IPS-18a (cell line): ENCODE measurements around the gene RFLNA.

Experiments
- H3K27ac ChIP-seq: one replicate; pipeline ENCODE4 v1.5.1; 2013; ENCODE audit warnings: low read length
- H3K27me3 ChIP-seq: one replicate; pipeline ENCODE4 v1.6.1; 2013; ENCODE audit warnings: mild to moderate bottlenecking, low read length; ENCODE audit not compliant: control insufficient read depth, insufficient read depth
- H3K36me3 ChIP-seq: one replicate; pipeline ENCODE4 v1.6.1; 2013; ENCODE audit warnings: low read depth, low read length; ENCODE audit not compliant: control insufficient read depth
- H3K4me1 ChIP-seq: one replicate; pipeline ENCODE4 v1.6.1; 2013; ENCODE audit warnings: low read depth, low read length; ENCODE audit not compliant: control insufficient read depth
- H3K4me3 ChIP-seq: one replicate; pipeline ENCODE4 v1.5.1; 2013; ENCODE audit warnings: low read length
- H3K9ac ChIP-seq: one replicate; pipeline ENCODE4 v1.6.1; 2013; ENCODE audit warnings: mild to moderate bottlenecking, low read length, moderate library complexity
- H3K9me3 ChIP-seq: one replicate; pipeline ENCODE4 v1.6.1; 2013; ENCODE audit warnings: low read depth, low read length; ENCODE audit not compliant: control insufficient read depth

RFLNA gene

DNA sequence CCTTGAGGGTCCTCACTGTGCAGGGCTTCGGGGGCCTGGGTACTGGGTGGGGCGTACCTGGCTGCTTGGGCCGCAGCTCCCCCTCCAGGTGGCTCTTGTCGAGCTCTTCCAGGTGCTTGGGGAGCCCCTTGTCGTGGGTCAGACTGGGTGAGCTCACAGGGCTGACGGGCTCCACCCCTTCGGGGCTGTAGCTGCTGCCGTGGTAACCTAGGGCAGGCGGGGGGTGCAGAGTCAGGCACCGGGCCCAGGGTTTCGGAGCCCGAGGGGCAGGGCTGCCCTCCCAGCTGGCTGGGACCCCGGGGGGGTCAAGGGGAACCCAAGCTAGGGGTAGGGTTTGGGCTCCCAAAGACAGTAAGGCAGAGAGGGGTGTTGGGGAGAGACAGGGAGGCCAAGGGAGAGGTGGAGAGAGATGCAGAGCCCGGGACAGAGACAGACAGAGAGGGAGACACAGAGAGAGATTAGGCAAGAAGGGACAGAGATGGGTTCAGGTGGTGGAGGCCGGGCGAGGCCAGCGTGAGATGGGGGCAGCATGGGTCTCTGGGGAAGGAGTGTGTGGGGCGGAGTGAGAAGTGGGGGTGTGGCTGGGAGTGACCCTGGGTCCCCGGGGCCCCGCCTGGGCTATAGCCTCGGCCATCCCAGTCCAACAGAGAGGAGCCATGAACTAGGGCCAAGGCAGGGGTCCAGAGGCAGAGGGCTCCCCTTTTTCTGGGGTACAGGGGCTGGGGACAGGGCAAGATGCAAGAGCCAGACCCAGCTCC, 40.7 kb downstream of the RFLNA start:
- Histone ChIP-seq H3K4me1 (no peaks in the 10 kb centered on the region), H3K27ac (no peak overlapping the region), H3K9me3 (no peaks in the 10 kb centered on the region), H3K9ac (no peak overlapping the region), H3K4me3 (no peak overlapping the region), H3K36me3 (peaks cover 32% of the 10 kb centered on the region), H3K27me3 (no peaks in the 10 kb centered on the region)

DNA sequence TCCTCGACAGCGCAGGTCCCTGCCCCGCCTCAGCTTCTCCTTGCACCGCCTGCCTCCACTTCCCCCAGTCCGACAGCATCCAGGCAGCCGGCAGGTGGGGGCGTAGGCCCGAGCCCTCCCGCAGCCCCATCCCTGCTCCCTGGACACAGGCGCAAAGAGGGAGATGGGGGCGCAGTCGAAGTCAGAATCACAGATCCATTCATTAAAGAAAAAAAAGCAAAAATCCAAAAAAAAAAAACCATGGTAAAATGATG, 41.2 kb downstream of the RFLNA start:
- no peaks in the 10 kb centered on the region for H3K27me3 ChIP-seq
- H3K4me3 ChIP-seq, result no peak overlapping the region
- no peak overlapping the region for H3K27ac ChIP-seq
- no peaks in the 10 kb centered on the region for H3K9me3 ChIP-seq
- no peaks in the 10 kb centered on the region for H3K4me1 ChIP-seq
- H3K36me3 ChIP-seq, result peaks cover 34% of the 10 kb centered on the region
- H3K9ac ChIP-seq, result no peak overlapping the region

DNA sequence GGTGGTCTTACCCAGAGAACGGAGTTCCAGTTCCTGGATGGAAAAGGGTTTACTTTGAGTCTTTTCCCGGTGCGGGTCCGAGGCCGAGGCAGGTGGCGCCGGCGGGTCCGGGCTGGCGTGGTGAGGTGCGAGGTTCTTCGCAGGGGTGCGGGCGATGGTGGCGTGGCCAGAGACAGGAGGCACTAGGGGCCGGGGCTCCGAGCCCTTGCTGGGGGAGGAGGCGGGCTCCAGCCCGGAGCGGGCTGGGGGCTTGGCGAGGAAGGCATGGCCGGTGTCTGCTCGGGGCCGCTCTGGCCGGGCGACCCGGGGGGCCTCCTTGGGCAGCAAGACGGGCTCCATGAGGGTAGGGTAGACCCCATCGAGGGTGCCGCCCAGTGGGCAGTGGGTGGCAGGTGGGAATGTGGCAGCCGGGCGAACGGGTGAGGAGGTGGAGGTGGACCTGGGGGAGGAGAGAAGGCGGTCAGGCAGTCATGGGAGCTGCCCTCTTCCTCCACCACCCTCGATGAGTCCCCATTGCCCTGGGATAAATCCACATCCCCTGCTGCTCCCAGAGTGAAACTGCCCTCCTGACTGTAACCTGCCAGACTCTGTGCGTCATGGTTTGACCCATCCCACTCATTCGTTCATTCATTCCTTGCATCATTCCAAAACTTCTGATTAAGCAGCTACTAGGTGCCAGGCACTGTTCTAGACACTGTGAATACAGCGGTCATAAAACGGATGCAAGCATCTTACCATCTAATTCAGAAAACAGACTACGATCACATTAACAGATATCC, 42.0 kb downstream of the RFLNA start:
- H3K27ac ChIP-seq, result no peak overlapping the region
- peaks cover 28% of the 10 kb centered on the region for H3K36me3 ChIP-seq
- H3K9me3 ChIP-seq, result no peaks in the 10 kb centered on the region
- no peaks in the 10 kb centered on the region for H3K27me3 ChIP-seq
- H3K4me1 ChIP-seq, result no peaks in the 10 kb centered on the region
- no peak overlapping the region for H3K4me3 ChIP-seq
- no peak overlapping the region for H3K9ac ChIP-seq

DNA sequence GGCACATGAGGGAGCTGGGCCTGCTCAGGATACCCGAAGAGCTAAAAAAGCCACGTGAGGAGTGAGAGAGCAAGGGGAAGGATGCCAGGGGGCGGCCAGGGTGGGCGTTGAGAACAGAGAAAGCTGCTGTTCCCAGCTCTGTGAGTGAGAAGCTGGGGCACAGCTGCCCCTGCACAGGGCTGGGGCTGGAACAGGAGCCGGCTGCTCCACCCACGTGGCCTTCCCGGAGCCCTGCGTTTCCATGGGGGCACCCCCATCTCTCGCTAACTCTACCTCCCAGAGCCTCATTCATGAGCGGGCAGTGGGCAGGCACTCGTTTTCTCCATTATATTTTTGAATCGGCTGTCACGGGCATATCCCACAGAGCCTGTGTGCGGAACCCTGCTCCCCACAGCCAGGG, 42.7 kb downstream of the RFLNA start:
- Histone ChIP-seq H3K27me3 (no peaks in the 10 kb centered on the region), H3K4me3 (no peak overlapping the region), H3K27ac (no peak overlapping the region), H3K9me3 (no peaks in the 10 kb centered on the region), H3K36me3 (peaks cover 25% of the 10 kb centered on the region), H3K4me1 (no peaks in the 10 kb centered on the region), H3K9ac (no peak overlapping the region)

DNA sequence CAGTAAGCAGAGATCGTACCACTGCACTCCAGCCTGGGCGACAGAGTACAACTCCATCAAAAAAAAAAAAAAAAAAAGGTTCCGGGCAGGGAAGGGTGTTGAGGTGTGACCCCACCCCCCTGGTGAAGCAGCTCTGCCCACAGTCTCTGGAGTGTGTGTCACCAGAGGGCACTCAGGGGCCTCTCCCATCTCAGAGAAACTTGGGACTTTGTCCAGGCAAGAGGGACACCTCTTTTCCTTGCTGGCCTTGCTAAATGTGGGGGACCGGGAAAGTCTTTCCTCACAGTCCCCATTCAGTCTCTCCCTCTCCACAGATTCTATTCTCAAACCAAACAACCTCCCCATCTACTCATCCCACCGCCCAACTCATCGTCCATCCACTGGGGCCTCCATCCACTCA, 43.6 kb downstream of the RFLNA start:
- no peaks in the 10 kb centered on the region for H3K9me3 ChIP-seq
- H3K4me3 ChIP-seq, result no peak overlapping the region
- no peaks in the 10 kb centered on the region for H3K27me3 ChIP-seq
- H3K27ac ChIP-seq, result no peak overlapping the region
- H3K36me3 ChIP-seq, result peaks cover 33% of the 10 kb centered on the region
- no peak overlapping the region for H3K9ac ChIP-seq
- H3K4me1 ChIP-seq, result no peaks in the 10 kb centered on the region

DNA sequence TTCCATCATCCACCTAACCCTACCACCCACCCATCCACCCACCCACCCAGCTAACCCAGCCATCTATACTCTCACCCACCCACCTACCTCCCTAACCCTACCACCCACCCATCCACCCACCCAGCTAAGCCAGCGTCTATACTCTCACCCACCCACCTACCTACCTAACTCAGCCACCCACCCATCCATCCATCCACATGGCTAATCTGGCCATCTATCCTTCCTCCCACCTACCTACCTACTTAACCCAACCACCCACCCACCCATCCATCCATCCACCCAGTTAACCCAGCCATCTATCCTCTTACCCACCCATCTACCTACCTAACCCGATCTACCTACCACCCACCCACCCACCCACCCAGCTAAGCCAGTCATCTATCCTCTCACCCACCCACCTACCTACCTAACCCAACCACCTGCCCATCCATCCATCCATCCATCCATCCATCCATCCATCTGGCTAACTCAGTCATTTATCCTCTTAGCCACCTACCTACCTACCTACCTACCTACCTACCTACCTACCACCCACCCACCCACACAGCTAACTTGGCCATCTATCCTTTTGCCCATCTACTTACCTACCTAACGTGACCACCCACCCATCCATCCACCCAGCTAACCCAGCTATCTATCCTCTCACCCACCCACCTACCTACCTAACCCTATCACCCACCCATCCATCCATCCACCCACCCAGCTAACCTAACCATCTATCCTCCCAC, 44.1 kb downstream of the RFLNA start:
- H3K27ac ChIP-seq, result no peak overlapping the region

DNA sequence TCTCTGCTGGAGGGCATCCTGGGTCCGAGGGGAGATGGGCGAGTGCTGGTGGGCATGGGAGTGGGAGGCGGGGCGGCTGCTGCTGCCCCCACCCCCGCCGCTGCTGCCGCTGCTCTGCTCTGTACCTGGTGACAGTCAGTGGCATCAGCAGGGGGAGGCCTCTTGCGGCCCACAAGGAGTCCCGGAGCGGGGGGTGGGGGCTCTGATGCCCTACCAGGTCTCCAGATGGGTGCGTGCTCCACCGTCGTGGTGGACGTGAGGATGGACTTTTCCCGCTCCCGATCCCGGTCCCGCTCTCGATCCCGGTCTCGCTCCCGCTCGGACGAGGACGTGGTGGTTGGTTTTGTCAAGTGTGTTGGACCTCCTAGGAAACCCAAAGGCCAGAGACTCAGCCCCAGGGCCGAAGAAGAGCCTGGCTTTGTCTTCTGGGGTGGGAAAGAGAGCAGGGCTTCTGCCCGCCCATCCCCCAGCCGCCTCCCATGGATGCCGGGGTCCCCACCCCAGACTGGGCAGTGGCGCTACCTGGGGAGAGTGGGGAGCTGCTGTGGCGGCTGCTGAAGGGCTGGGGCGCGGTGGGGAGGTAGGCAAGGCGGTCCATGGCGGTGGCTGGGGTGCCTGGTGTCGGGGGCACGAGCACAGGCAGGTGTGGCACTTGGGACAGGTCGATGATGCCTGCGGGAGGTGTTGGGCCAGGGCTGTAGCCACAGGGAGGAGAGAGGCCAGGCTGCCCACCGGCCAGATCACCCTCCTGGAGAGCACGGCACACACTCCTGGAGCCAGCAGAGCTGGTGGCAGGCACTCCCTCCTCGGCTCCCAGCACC, 45.4 kb downstream of the RFLNA start:
- H3K9me3 ChIP-seq, result no peaks in the 10 kb centered on the region
- no peak overlapping the region for H3K4me3 ChIP-seq
- no peak overlapping the region for H3K27ac ChIP-seq
- peaks cover 39% of the 10 kb centered on the region for H3K36me3 ChIP-seq
- no peaks in the 10 kb centered on the region for H3K4me1 ChIP-seq
- H3K27me3 ChIP-seq, result no peaks in the 10 kb centered on the region
- H3K9ac ChIP-seq, result no peak overlapping the region

More for the DNA sequence above, 44.1 kb downstream of the RFLNA start:
- no peak overlapping the region for H3K4me3 ChIP-seq
- no peaks in the 10 kb centered on the region for H3K4me1 ChIP-seq
- H3K27me3 ChIP-seq, result no peaks in the 10 kb centered on the region
- H3K36me3 ChIP-seq, result peaks cover 35% of the 10 kb centered on the region
- H3K9ac ChIP-seq, result no peak overlapping the region
- no peaks in the 10 kb centered on the region for H3K9me3 ChIP-seq

DNA sequence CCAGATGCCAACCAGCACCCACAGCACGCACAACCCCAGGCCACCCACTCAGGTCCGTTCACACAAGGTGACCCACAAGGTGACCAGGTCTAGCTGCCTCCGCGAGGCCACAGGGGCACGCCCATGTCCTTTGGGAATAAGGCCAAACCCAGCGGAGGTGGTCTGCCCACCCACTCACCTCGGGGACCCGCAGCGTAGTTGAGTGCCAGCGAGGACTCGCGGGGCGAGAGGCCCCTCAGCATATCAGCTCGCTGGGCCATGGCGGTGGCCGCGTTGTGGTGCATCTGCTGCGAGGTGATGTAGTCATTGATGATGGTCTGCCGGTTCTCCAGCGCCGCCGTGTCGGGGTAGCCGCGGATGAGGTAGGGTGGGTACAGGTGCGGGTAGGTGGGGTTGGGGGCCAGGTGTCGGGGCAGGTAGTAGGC, 46.8 kb downstream of the RFLNA start:
- H3K9ac ChIP-seq, result no peak overlapping the region
- H3K9me3 ChIP-seq, result no peaks in the 10 kb centered on the region
- H3K4me3 ChIP-seq, result no peak overlapping the region
- no peaks in the 10 kb centered on the region for H3K4me1 ChIP-seq
- H3K27me3 ChIP-seq, result no peaks in the 10 kb centered on the region
- no peak overlapping the region for H3K27ac ChIP-seq
- peaks cover 39% of the 10 kb centered on the region for H3K36me3 ChIP-seq

DNA sequence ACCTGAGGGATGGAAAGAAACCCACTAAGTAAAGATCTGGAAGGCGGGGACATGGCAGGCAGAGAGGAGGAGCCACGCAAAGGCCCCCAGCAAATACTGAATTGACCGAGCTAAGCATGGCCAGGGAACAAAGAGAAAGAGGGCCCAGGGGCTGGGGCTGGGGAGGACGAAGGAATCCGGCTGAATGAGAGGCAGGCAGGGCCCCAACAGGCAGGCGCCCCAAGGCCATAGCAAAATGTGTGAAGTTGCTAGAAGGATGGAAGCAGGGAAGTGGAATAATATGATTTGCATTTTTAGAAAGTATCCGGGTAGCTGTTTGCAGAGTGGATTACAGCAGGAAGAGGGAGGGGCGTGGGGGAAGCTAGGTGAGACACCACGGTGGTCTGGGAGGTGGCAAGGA, 49.1 kb downstream of the RFLNA start:
- Histone ChIP-seq H3K4me1 (no peaks in the 10 kb centered on the region), H3K9me3 (no peaks in the 10 kb centered on the region), H3K27ac (no peak overlapping the region), H3K4me3 (no peak overlapping the region), H3K27me3 (no peaks in the 10 kb centered on the region), H3K9ac (no peak overlapping the region), H3K36me3 (peaks cover 50% of the 10 kb centered on the region)

DNA sequence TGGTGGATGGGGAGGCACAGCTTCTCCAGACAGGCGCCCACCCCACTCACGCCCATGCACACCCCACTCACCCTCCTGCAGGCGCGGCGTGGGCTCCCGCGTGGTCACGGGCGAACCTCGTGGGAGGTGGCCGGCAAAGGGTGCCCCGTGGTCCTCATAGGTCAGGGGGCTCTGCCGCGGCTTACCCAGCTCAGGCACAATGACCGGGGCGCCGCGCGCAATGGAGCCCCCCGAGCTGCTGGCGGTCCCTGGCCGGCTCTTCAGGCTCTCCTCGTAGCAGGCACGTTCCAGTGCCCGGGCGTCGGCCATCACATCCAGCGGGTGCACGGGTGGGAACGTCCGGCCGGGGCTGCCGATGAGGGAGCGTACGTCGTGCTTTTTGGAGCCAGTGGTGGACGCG, 49.6 kb downstream of the RFLNA start:
- Histone ChIP-seq H3K4me3 (no peak overlapping the region), H3K27me3 (no peaks in the 10 kb centered on the region), H3K4me1 (no peaks in the 10 kb centered on the region), H3K36me3 (peaks cover 50% of the 10 kb centered on the region), H3K9me3 (no peaks in the 10 kb centered on the region), H3K27ac (no peak overlapping the region), H3K9ac (no peak overlapping the region)

DNA sequence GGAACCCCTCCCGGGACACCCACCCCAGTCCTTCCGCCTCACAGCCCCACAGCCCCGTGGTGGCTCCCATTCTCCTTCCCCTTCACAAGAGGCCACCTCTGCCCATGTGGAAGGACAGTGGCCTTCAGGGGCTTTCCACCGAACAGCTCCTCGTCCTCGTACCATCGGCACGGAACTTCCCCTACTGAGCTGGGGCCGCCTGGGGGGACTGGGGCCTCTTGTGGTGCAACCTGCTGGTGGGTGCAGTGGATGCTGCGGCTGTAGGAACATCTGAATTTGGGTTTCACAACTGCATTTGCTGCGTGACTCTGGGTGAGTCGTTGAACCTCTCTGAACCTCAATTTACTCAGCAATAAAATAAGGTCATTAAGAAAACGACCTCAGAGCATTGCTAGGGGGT, 50.9 kb downstream of the RFLNA start:
- Histone ChIP-seq H3K9me3 (no peaks in the 10 kb centered on the region), H3K36me3 (peaks cover 58% of the 10 kb centered on the region), H3K27me3 (no peaks in the 10 kb centered on the region), H3K4me3 (no peak overlapping the region), H3K4me1 (no peaks in the 10 kb centered on the region), H3K27ac (no peak overlapping the region), H3K9ac (no peak overlapping the region)
